Loucy (cell line): ENCODE measurements around the gene PBX1.

Experiments used
- H2AFZ ChIP-seq: fragments of 200-600 bp; sonication (generic); 2 replicates; pipeline ENCODE4 v1.6.0; 2016; ENCODE audit warnings: antibody characterized with exemption, mild to moderate bottlenecking, low read length, moderate library complexity
- H3F3A ChIP-seq: fragments of 200-600 bp; 2 replicates; pipeline ENCODE4 v1.6.0; 2016; ENCODE audit warnings: antibody characterized with exemption, low read depth, mild to moderate bottlenecking
- H3K27me3 ChIP-seq: fragments of 200-600 bp; sonication (generic); 2 replicates; pipeline ENCODE4 v1.6.1; 2014; ENCODE audit warnings: low read length, mild to moderate bottlenecking; ENCODE audit not compliant: insufficient read depth, poor library complexity, severe bottlenecking
- H3K36me3 ChIP-seq: fragments of 200-600 bp; sonication (generic); 2 replicates; pipeline ENCODE4 v1.6.1; 2016; ENCODE audit warnings: low read length; ENCODE audit not compliant: insufficient read depth
- H3K4me1 ChIP-seq: fragments of 200-600 bp; sonication (generic); 2 replicates; pipeline ENCODE4 v1.5.1; 2014; ENCODE audit warnings: low read length, mild to moderate bottlenecking; ENCODE audit not compliant: insufficient read depth, poor library complexity, severe bottlenecking
- H3K4me2 ChIP-seq: fragments of 200-600 bp; sonication (generic); 2 replicates; pipeline ENCODE4 v1.6.0; 2014; ENCODE audit warnings: antibody characterized with exemption, low read length, low read depth, mild to moderate bottlenecking; ENCODE audit not compliant: poor library complexity, severe bottlenecking
- H3K4me3 ChIP-seq: fragments of 200-600 bp; sonication (generic); 2 replicates; pipeline ENCODE4 v1.5.1; 2014; ENCODE audit warnings: low read length, mild to moderate bottlenecking, mixed read lengths; ENCODE audit not compliant: poor library complexity, severe bottlenecking
- H3K79me2 ChIP-seq: fragments of 200-600 bp; sonication (generic); 2 replicates; pipeline ENCODE4 v1.6.1; 2014; ENCODE audit warnings: low read length; ENCODE audit not compliant: insufficient read depth
- H3K9ac ChIP-seq: fragments of 200-600 bp; sonication (generic); 2 replicates; pipeline ENCODE4 v1.6.0; 2014; ENCODE audit warnings: mild to moderate bottlenecking, low read depth, low read length, moderate library complexity; ENCODE audit not compliant: poor library complexity, severe bottlenecking
- H3K9me2 ChIP-seq: fragments of 200-600 bp; sonication (generic); replicated peaks from 2 replicates; pipeline ENCODE4 v1.6.1; 2016; ENCODE audit warnings: low read depth, low read length, mixed read lengths
- H3K9me3 ChIP-seq: fragments of 200-600 bp; sonication (generic); 2 replicates; pipeline ENCODE4 v1.6.1; 2014; ENCODE audit warnings: mild to moderate bottlenecking, antibody characterized with exemption, low read length, low read depth; ENCODE audit not compliant: insufficient read depth
- H4K20me1 ChIP-seq: fragments of 200-600 bp; sonication (generic); 2 replicates; pipeline ENCODE4 v1.6.0; 2014; ENCODE audit warnings: antibody characterized with exemption, low read length, mild to moderate bottlenecking; ENCODE audit not compliant: insufficient read depth, poor library complexity, severe bottlenecking
- EZH2phosphoT487 ChIP-seq: fragments of 200-600 bp; IDR thresholded peaks from 2 replicates; pipeline ENCODE4 v1.6.1; 2018; ENCODE audit warnings: antibody characterized with exemption, mild to moderate bottlenecking, moderate library complexity, borderline replicate concordance
- TF ChIP-seq, protein P1 (sequence below): fragments of 200-600 bp; sonication (generic); conservative IDR thresholded peaks from 2 replicates; pipeline ENCODE4 v1.5.1; 2014; ENCODE audit warnings: mild to moderate bottlenecking, antibody characterized with exemption, low read length

The PBX1 gene

DNA sequence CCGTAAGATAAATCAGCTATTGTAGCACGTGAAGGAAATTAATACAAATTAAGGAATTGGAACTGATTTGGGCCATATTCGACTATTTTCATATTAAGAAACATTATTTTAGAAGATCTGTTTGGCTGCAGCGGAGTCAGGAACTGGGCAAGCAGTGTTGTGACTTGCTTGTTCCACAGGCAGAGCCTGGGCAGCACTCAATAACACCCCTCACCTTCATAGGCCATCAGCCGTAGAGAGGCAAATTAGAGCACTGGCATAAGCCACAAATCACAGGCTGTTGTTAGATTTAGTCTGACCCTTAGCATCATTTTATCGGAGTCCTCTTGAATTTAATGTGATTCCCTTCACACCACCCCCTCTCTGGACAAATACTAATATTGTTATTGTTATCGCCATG lies 72.8 kb downstream of the PBX1 start:
- H3K9me2 ChIP-seq, result no peaks in the 10 kb centered on the region
- H3K9me3 ChIP-seq, result no peaks in the 10 kb centered on the region
- no peaks in the 10 kb centered on the region for H3K4me1 ChIP-seq
- H3K4me2 ChIP-seq, result no peak overlapping the region
- TF ChIP-seq EZH2phosphoT487, result no peak
- H3K9ac ChIP-seq, result no peak overlapping the region
- no peak overlapping the region for H2AFZ ChIP-seq
- H3K36me3 ChIP-seq, result no peaks in the 10 kb centered on the region
- H3K27me3 ChIP-seq, result no peaks in the 10 kb centered on the region
- H4K20me1 ChIP-seq, result no peaks in the 10 kb centered on the region
- H3F3A ChIP-seq, result no peaks in the 10 kb centered on the region
- no peaks in the 10 kb centered on the region for H3K79me2 ChIP-seq
- no peak overlapping the region for H3K4me3 ChIP-seq

DNA sequence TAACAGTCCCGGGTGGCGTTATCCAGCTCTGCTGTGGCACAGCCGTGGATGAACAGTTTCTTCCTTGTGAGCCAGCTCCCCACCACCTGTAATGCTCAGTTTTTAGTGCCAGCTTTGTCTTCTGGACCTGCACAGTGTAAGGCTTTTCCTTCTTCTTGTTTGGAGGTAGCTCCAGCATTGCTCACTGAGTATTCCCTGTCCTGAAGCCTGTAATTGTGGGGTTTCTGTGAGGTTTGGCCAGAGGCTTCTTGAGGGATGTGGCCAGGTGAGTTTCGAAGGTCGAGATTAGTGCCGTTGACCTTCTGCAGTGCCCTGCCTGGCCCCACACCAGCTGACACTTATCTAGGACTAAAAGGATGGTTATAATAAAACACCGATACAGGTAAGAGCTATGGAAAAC lies 75.0 kb downstream of the PBX1 start:
- no peak for TF ChIP-seq EZH2phosphoT487
- TF ChIP-seq, protein P1, sequence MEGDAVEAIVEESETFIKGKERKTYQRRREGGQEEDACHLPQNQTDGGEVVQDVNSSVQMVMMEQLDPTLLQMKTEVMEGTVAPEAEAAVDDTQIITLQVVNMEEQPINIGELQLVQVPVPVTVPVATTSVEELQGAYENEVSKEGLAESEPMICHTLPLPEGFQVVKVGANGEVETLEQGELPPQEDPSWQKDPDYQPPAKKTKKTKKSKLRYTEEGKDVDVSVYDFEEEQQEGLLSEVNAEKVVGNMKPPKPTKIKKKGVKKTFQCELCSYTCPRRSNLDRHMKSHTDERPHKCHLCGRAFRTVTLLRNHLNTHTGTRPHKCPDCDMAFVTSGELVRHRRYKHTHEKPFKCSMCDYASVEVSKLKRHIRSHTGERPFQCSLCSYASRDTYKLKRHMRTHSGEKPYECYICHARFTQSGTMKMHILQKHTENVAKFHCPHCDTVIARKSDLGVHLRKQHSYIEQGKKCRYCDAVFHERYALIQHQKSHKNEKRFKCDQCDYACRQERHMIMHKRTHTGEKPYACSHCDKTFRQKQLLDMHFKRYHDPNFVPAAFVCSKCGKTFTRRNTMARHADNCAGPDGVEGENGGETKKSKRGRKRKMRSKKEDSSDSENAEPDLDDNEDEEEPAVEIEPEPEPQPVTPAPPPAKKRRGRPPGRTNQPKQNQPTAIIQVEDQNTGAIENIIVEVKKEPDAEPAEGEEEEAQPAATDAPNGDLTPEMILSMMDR, result no peak
- Histone ChIP-seq H3K4me2 (no peak overlapping the region), H2AFZ (no peak overlapping the region), H3K4me3 (no peak overlapping the region), H3K9me3 (no peaks in the 10 kb centered on the region), H4K20me1 (no peaks in the 10 kb centered on the region), H3K4me1 (no peaks in the 10 kb centered on the region), H3K9me2 (no peaks in the 10 kb centered on the region), H3K79me2 (no peaks in the 10 kb centered on the region), H3K36me3 (no peaks in the 10 kb centered on the region), H3K27me3 (no peaks in the 10 kb centered on the region), H3F3A (no peaks in the 10 kb centered on the region), H3K9ac (no peak overlapping the region)

GRCh38 chr1:164635059-164635802 lies 76.2 kb downstream of the PBX1 start:
- no peak overlapping the region for H2AFZ ChIP-seq
- TF ChIP-seq, protein P1, result no peak
- TF ChIP-seq EZH2phosphoT487, result no peak
- H4K20me1 ChIP-seq, result no peaks in the 10 kb centered on the region
- no peak overlapping the region for H3K9ac ChIP-seq
- H3K9me2 ChIP-seq, result no peaks in the 10 kb centered on the region
- H3K79me2 ChIP-seq, result no peaks in the 10 kb centered on the region
- no peaks in the 10 kb centered on the region for H3K4me1 ChIP-seq
- H3K27me3 ChIP-seq, result no peaks in the 10 kb centered on the region
- H3F3A ChIP-seq, result no peaks in the 10 kb centered on the region
- H3K9me3 ChIP-seq, result no peaks in the 10 kb centered on the region
- H3K4me2 ChIP-seq, result no peak overlapping the region
- H3K36me3 ChIP-seq, result no peaks in the 10 kb centered on the region
- H3K4me3 ChIP-seq, result no peak overlapping the region
